ENCODE data around the gene FTO.
A peak's percentile ranks its signal among the peaks of the same experiment; 100 is the strongest.

- TF ChIP-seq ZNF416 (CRISPR knock-in tag; IDR thresholded peaks at IDR 0.05) (no peak), CTCF (IDR thresholded peaks at IDR 0.05) (peak; percentile 49), ELF4 (CRISPR knock-in tag; IDR thresholded peaks at IDR 0.05; ENCODE audit: low read depth) (no peak), E2F5 (CRISPR knock-in tag; IDR thresholded peaks at IDR 0.05) (no peak), CBFB (CRISPR knock-in tag; IDR thresholded peaks at IDR 0.05; ENCODE audit: low read depth) (no peak), MLX (CRISPR knock-in tag; IDR thresholded peaks at IDR 0.05) (no peak)
Measured at GRCh38 chr16:53743149-53743566, 39.2 kb downstream of the FTO start.
